Lung microvascular endothelial cell (primary cell): Measurements from ENCODE around the gene RAMP1. TPM values are rescaled to one million over a fixed set of nuclear protein-coding genes. Genes with fewer than 3 reads are reported as not detected.

Source experiments
- DNase-seq, 2 donors: peaks; one replicate each; pipeline versions ENCODE4 v3.0.0 to v3.0.0-alpha.2; 2010; ENCODE audit warnings: low read depth in 2 of 2
- total RNA-seq: library from RNA; depleted of rRNA; stranded (reverse); fragments of >200 nt; gene quantifications from 2 replicates; pipeline ENCODE4 v1.2.1, GENCODE V29; 2014

Gene RAMP1
- total RNA-seq, 1 donor from 2014 or later: not detected

GRCh38 chr2:237916296-237916695 is 56.9 kb downstream of the RAMP1 start:
- no peak for DNase-seq

GRCh38 chr2:237917696-237918374 is 58.4 kb downstream of the RAMP1 start:
- DNase-seq: no peak

- no peak for DNase-seq
These were observed 60.2 kb downstream of the RAMP1 start for GRCh38 chr2:237919593-237919992.

- DNase-seq: no peak
These were observed 61.2 kb downstream of the RAMP1 start for GRCh38 chr2:237920673-237921072.

- DNase-seq: no peak
These were observed 62.6 kb downstream of the RAMP1 start for GRCh38 chr2:237921967-237922492.

- no peak for DNase-seq
These were observed 63.4 kb downstream of the RAMP1 start for GRCh38 chr2:237922641-237923361.

- DNase-seq: peak; percentile 55 to 77
These were observed 64.2 kb downstream of the RAMP1 start for GRCh38 chr2:237923481-237924163.

- DNase-seq: no peak
These were observed 64.7 kb downstream of the RAMP1 start for GRCh38 chr2:237924164-237924534.

- peak in 1 of 2 donors; percentile 16 for DNase-seq
These were observed 67.7 kb downstream of the RAMP1 start for GRCh38 chr2:237927135-237927534.

GRCh38 chr2:237927986-237928385 is 68.6 kb downstream of the RAMP1 start:
- no peak for DNase-seq

GRCh38 chr2:237929979-237930378 is 70.6 kb downstream of the RAMP1 start:
- DNase-seq: no peak

GRCh38 chr2:237931205-237931721 is 71.8 kb downstream of the RAMP1 start:
- DNase-seq: no peak

- DNase-seq: no peak
These were observed 73.3 kb downstream of the RAMP1 start for GRCh38 chr2:237932731-237933131.

- DNase-seq: no peak
These were observed 74.8 kb downstream of the RAMP1 start for GRCh38 chr2:237934186-237934585.

- peak in 1 of 2 donors; percentile 49 for DNase-seq
These were observed 76.5 kb downstream of the RAMP1 start for GRCh38 chr2:237935740-237936452.

- no peak for DNase-seq
These were observed 79.8 kb downstream of the RAMP1 start for GRCh38 chr2:237939251-237939650.

- DNase-seq: no peak
These were observed 81.4 kb downstream of the RAMP1 start for GRCh38 chr2:237940828-237941227.

- DNase-seq: no peak
These were observed 81.8 kb downstream of the RAMP1 start for GRCh38 chr2:237941239-237941638.

GRCh38 chr2:237942513-237942899 is 83.1 kb downstream of the RAMP1 start:
- DNase-seq: peak; percentile 19 to 28

- no peak for DNase-seq
These were observed 84.1 kb downstream of the RAMP1 start for GRCh38 chr2:237943395-237944094.

- no peak for DNase-seq
These were observed 84.9 kb downstream of the RAMP1 start for GRCh38 chr2:237944302-237944701.
